Measurements from ENCODE around the gene SIRT6.

Gene SIRT6

GRCh38 chr19:4178990-4179389, 3.4 kb downstream of the SIRT6 start:
- no peak for DNase-seq (ENCODE audit: low spot score)
- no peak for TF ChIP-seq CTCF (IDR thresholded peaks at IDR 0.05; ENCODE audit: extremely low read depth, missing control alignments)

GRCh38 chr19:4177146-4177545, 5.2 kb downstream of the SIRT6 start:
- no peak for DNase-seq (ENCODE audit: low spot score)
- no peak for TF ChIP-seq CTCF (IDR thresholded peaks at IDR 0.05; ENCODE audit: extremely low read depth, missing control alignments)

- no peak for DNase-seq (ENCODE audit: low spot score)
- TF ChIP-seq CTCF (IDR thresholded peaks at IDR 0.05; ENCODE audit: extremely low read depth, missing control alignments), result no peak
These were observed 6.8 kb downstream of the SIRT6 start for GRCh38 chr19:4175669-4175931.

- no peak for TF ChIP-seq CTCF (IDR thresholded peaks at IDR 0.05; ENCODE audit: extremely low read depth, missing control alignments)
- DNase-seq (ENCODE audit: low spot score), result no peak
These were observed 7.3 kb downstream of the SIRT6 start for GRCh38 chr19:4174895-4175668.

GRCh38 chr19:4174213-4174894, 8.0 kb downstream of the SIRT6 start:
- no peak for TF ChIP-seq CTCF (IDR thresholded peaks at IDR 0.05; ENCODE audit: extremely low read depth, missing control alignments)
- no peak for DNase-seq (ENCODE audit: low spot score)

- no peak for DNase-seq (ENCODE audit: low spot score)
- no peak for TF ChIP-seq CTCF (IDR thresholded peaks at IDR 0.05; ENCODE audit: extremely low read depth, missing control alignments)
These were observed 8.7 kb downstream of the SIRT6 start for GRCh38 chr19:4173479-4174212.

- TF ChIP-seq CTCF (IDR thresholded peaks at IDR 0.05; ENCODE audit: extremely low read depth, missing control alignments), result no peak
- peak; percentile 66 for DNase-seq (ENCODE audit: low spot score)
These were observed 9.4 kb downstream of the SIRT6 start for GRCh38 chr19:4172861-4173473.
